K562 (cell line): ENCODE measurements around the gene FBXO17. TPM values are rescaled to one million over a fixed set of nuclear protein-coding genes. Genes with fewer than 3 reads are reported as not detected.
A peak's percentile ranks its signal among the peaks of the same experiment; 100 is the strongest.

Source experiments
- ARID4B ChIP-seq: sonication (generic); formaldehyde crosslinking; IDR thresholded peaks from 2 replicates; pipeline ENCODE4 v1.8.0; 2022; ENCODE audit warnings: mild to moderate bottlenecking, missing genetic modification reagents
- CEBPB ChIP-seq: fragments of 450-650 bp; IDR thresholded peaks from 2 replicates; pipeline ENCODE4 v1.6.1; 2016; ENCODE audit warnings: missing genetic modification characterization, missing compliant biosample characterization
- ELF2 ChIP-seq: fragments of 250-450 bp; sonication (Bioruptor Pico); IDR thresholded peaks from 2 replicates; pipeline ENCODE4 v1.5.0; 2021; ENCODE audit warnings: mild to moderate bottlenecking
- MBD2 ChIP-seq: sonication (generic); IDR thresholded peaks from 2 replicates; pipeline ENCODE4 v1.6.1; 2016; ENCODE audit warnings: low read depth, borderline replicate concordance
- MNT ChIP-seq, 2 experiments: fragments of 450-650 bp; conservative IDR thresholded peaks; 2 replicates each; pipeline ENCODE4 v1.6.1; 2017; ENCODE audit warnings: mild to moderate bottlenecking in 2 of 2, moderate library complexity in 2 of 2
- MTA3 ChIP-seq: fragments of 450-650 bp; formaldehyde crosslinking; IDR thresholded peaks from 2 replicates; pipeline ENCODE4 v1.6.1; 2017; ENCODE audit warnings: mild to moderate bottlenecking, borderline replicate concordance
- POU5F1 ChIP-seq: fragments of 150-350 bp; IDR thresholded peaks from 2 replicates; pipeline ENCODE4 v1.6.1; 2014; ENCODE audit warnings: borderline replicate concordance, low read length, low read depth, mild to moderate bottlenecking; ENCODE audit not compliant: partially characterized antibody
- RAD51 ChIP-seq: fragments of 450-650 bp; IDR thresholded peaks from 2 replicates; pipeline ENCODE4 v1.7.1; 2016; ENCODE audit warnings: low read depth, mild to moderate bottlenecking, borderline replicate concordance
- TAF1 ChIP-seq: IDR thresholded peaks from 2 replicates; pipeline ENCODE4 v1.6.1; 2011; ENCODE audit warnings: mild to moderate bottlenecking, low read length, moderate library complexity; ENCODE audit not compliant: insufficient read depth, control insufficient read depth, severe bottlenecking; ENCODE audit errors: extremely low read depth
- TEAD2 ChIP-seq: fragments of 450-650 bp; IDR thresholded peaks from 2 replicates; pipeline ENCODE4 v1.6.1; 2016; ENCODE audit warnings: missing genetic modification characterization, control low read depth, missing compliant biosample characterization
- ZBTB33 ChIP-seq: sonication (generic); formaldehyde crosslinking; IDR thresholded peaks from 2 replicates; pipeline ENCODE4 v1.8.1; 2023; ENCODE audit warnings: mild to moderate bottlenecking, missing genetic modification reagents
- ZNF174 ChIP-seq: fragments of 250-450 bp; sonication (Bioruptor Pico); IDR thresholded peaks from 2 replicates; pipeline ENCODE4 v1.4.0; 2020; ENCODE audit warnings: mild to moderate bottlenecking
- ZNF324 ChIP-seq: fragments of 250-450 bp; sonication (Bioruptor Pico); IDR thresholded peaks from 2 replicates; pipeline ENCODE4 v1.4.0; 2020; ENCODE audit warnings: mild to moderate bottlenecking
- ZNF668 ChIP-seq: fragments of 250-450 bp; sonication (Bioruptor Pico); IDR thresholded peaks from 2 replicates; pipeline ENCODE4 v1.8.0; 2022; ENCODE audit warnings: mild to moderate bottlenecking, inconsistent platforms
- polyA plus RNA-seq, 8 experiments: library from polyadenylated mRNA; depleted of rRNA in 4 of 8; stranded (reverse) in 5 of 8; unstranded in 3 of 8; fragments of >200 nt; fragmentation: Nextera tagmentation in 2 of 8; fragmentation: Illumina TruSeq in 1 of 8; extraction: Ambion mirVana in 2 of 8; extraction: Trizol in 1 of 8; gene quantifications; 2 replicates each; pipeline versions ENCODE4 v1.2.1 to v1.2.3, GENCODE V29; 2011 to 2014; ENCODE audit warnings: inconsistent platforms in 1 of 8, missing spikeins in 1 of 8
- total RNA-seq, 7 experiments: library from RNA; depleted of rRNA in 6 of 7; stranded (reverse); fragments of >200 nt in 6 of 7; fragmentation: Illumina TruSeq in 2 of 7; extraction: Trizol in 2 of 7; gene quantifications; 2 replicates each; pipeline versions ENCODE4 v1.2.1 to v1.2.3, GENCODE V29; 2011 to 2021; ENCODE audit warnings: low replicate concordance in 1 of 7

Gene FBXO17
- total and polyA plus RNA-seq, 9 of the 15 experiments (the other 6 are each of a cell fraction or from before 2014, with no cell fraction given): 4.1 to 27.1 (median 19.0) TPM

- TF ChIP-seq ARID4B (CRISPR knock-in tag): peak; percentile 80
- peak; percentile 4; the same call in 1 of the 2 replicates for TF ChIP-seq TEAD2 (tag)
- TF ChIP-seq ZNF324: no peak
- peak; percentile 74 for TF ChIP-seq RAD51
- no peak for TF ChIP-seq ZNF174
- TF ChIP-seq TAF1: peak; percentile 42
- TF ChIP-seq ZBTB33: peak; percentile 39; the same call in 1 of the 2 replicates
- peak; percentile 94 to 97 for TF ChIP-seq MNT (conservative IDR thresholded peaks at IDR 0.05)
- peak; percentile 99 for TF ChIP-seq ELF2 (CRISPR knock-in tag)
- TF ChIP-seq CEBPB (tag): peak; percentile 63
- TF ChIP-seq POU5F1: peak; percentile 82
- TF ChIP-seq MTA3: peak; percentile 98
- peak; percentile 99 for TF ChIP-seq MBD2
- no peak for TF ChIP-seq ZNF668 (CRISPR knock-in tag)
Measured at GRCh38 chr19:38899447-38900201, 75.9 kb downstream of the FBXO17 start, which contains the start of the genes NFKBIB and SIRT2 (continued).
